ENCODE results near the gene CYTH3.
"Not testable (repeated sequence)": the region's sequence is repeated elsewhere in the genome, so short reads cannot be mapped to it uniquely, and the experiment has no call there.

CYTH3 gene

GRCh38 chr7:6164491-6164890 lies 107.9 kb downstream of the CYTH3 start:
- DNase-seq, result no peak

DNA sequence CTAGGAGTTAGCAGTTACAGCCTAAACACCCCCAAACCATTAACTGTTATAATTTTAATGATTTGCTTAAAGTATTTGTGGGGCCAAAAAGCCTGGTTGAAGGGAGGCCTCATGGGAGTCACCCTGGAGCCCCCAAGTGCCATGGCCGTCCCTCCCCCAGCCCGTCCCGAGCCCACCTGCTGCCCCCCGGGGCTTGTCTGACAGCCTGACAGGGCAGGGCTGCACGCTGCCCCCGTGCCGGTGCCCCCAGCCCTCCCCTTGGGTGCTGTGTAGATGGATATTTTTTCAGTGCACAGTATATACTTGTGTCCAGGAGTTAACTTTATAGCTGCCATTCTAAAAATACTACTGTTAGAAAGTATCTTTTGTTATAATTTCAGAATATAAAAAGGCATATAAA lies 108.4 kb downstream of the CYTH3 start:
- DNase-seq, result no peak

- no peak for DNase-seq
Observed at GRCh38 chr7:6163402-6163801, 109.0 kb downstream of the CYTH3 start.

DNA sequence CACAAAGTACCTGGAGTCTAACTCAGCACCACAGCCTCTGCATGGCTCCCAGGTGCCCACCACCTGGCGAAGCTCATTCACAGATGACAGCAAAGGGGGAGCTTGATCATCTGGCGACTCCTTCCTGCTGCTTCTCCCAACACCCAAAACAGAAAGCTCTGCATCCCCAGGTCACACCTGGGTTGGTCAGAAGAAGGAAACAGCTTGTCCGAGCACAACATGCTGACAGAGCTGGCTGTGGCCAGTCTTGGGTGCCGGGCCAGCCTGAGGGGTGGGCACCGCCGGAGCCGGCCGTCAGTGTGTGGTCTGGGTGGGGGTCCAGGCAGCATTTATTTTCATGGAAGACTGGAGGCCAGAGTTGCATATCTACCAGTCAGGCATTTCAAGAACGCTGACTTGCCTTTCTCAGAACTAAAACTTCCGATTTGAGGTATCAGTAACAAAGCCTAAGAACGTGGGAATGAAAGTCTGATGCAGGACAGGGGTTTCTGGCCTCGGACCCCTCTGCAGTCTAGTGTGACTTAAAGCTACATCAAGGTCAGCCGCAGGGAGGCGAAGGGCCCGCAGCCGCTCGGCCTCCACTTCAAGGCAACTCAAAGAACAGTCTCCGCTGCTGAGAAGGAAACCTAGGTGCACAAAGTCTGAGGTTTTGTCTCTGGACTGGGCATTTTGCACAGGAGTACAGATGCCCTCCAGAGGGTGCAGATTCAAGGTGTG lies 109.6 kb downstream of the CYTH3 start:
- no peak for DNase-seq

- DNase-seq, result no peak
Observed at GRCh38 chr7:6162331-6162620, 110.1 kb downstream of the CYTH3 start.

DNA sequence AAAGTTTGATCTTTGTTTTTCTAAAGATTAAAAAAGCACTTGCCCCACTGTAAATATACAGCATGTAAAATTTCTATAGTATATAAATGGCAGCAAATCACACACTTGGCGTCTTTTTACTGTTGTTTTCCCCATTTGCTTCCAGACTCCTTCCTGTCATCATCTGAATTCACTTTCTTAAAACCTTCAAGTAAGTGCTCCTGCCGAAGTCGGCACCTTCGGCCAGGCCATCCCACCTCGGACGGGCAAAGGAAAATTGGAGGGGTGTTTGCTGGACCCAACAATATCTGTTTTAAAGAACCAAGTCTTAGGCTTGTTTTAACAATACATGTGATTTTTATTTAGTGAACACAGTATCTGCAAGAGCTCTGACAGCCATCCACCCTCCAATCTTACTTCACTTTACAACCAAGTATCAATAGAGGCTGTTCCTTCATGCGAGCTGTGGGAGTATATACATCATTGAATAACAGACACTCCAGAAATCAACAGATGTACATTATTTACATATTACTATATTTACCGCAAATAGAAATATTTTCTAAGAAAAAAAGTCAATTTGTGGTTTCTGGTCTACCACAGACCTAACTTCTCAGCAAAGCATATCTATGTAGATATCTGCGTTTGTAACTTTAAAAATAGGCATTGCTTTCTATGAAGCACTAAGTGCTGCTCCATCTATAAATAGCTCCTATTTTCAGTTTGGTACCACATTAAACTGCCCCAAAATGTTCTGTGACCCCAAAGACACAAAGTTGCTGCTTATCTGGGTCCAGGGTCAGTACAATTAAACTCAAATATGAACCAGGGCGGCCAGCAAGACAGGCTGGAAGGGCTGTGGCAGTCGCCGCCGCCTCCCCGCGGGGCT lies 110.7 kb downstream of the CYTH3 start:
- DNase-seq, result no peak

- DNase-seq, result no peak
Observed at GRCh38 chr7:6160191-6160623, 112.2 kb downstream of the CYTH3 start.

DNA sequence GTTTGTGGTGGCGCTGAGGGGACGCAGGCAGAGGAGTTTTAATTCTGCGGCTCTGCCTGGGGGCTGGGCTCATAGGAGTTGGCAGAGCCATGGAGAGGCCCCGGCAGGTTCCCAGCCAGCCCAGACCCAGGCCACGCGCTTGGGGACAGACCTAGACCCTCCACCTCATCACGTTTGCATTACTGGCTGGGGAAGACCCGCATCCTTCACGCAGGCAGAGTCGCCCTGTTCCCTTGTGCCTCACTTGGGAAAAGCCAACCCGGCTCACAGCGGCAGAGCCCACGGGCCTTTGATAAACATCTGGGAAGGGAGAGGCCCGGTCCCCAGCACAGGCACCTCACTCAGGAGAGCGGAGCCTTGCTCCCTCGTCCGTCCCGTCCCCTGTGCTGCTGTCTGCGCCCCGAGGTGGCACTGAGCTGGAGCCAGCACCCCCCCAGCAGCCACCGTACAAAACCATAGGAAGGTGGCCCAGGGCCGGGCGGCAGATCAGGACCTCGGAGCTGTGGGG lies 112.8 kb downstream of the CYTH3 start:
- DNase-seq, result no peak

DNA sequence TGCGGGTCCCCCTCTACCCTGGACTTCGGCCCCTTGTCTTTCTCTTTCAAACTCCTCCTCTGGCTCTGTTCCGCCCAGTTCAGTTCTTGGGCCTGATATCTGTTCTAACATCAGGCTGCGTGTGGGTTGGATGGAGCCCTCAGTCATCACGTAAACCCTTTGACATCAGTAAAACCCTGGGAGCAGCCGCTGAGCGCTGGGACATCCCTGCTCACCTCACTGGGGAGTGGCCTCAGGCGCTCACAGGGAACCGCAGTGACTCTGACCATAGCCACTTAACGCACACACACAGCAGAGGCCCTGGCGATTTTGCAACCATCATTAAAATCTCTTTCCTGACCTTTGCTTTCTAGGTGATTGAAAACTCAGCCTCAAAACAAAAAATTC lies 113.3 kb downstream of the CYTH3 start:
- no peak for DNase-seq

DNA sequence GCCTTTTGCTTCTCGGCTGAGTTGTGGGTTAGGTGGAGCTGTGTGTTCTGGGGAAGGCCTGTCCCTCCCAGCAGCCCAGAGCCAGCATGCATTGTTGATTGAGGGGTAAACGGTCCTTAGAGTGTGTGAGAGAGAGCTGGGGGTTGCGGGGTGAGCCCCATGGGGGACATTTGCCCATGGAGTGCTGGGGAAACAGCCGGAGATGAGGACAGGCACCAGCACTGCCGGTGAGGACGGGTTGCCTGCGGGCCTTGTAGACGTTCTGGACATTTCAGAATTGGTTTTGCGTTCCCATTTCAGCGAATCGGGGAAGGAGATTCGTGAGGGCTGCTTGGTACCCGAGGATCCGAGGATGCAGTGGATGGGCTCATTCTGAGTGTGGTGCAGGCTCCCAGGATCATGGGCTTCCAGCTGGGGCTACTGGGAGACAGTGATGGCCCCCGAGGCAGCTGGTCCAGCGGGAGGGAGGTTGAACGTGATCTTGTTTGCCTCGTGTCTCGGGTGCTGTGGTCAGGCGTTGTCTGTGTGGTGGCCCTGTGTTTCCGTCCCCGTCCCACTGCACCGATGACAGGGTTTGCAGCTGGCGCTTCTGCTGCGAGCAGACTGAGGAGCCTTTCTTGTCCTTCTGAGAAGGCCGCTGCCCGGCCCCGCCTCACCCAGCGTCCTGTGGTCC lies 113.9 kb downstream of the CYTH3 start:
- no peak for DNase-seq

- no peak for DNase-seq
Observed at GRCh38 chr7:6157685-6158423, 114.6 kb downstream of the CYTH3 start.

DNA sequence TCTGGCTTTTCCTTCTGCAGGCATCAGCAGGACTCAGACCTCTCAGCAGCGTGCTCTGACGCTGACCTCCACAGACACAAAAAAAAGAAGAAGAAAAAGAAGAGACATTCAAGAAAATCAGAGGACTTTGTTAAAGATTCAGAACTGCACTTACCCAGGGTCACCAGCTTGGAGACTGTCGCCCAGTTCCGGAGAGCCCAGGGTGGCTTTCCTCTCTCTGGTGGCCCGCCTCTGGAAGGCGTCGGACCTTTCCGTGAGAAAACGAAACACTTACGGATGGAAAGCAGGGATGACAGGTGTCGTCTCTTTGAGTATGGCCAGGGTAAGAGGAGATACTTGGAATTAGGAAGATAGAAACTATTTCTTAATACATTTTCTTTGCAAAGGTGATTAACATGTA lies 115.7 kb downstream of the CYTH3 start:
- DNase-seq, result no peak

DNA sequence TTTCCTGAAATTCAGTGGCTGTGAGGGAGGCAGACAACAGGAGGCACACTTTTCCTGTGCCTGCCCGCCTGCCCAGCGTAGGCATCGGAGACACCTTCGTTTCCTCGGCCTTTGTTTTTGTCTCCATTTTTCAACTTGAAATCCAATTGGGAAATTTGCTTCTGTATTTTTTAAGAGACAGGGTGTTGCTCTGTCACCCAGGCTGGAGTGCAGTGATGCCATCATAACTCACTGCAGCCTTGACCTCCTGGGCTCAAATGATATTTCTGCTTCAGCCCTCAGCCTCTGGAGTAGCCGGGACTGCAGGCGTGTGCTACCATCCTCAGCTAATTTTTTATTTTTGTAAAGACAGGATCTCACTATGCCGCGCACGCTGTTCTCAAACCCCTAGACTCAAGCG lies 116.8 kb downstream of the CYTH3 start:
- no peak for DNase-seq

- DNase-seq, result no peak
Observed at GRCh38 chr7:6154542-6155404, 117.7 kb downstream of the CYTH3 start.

DNA sequence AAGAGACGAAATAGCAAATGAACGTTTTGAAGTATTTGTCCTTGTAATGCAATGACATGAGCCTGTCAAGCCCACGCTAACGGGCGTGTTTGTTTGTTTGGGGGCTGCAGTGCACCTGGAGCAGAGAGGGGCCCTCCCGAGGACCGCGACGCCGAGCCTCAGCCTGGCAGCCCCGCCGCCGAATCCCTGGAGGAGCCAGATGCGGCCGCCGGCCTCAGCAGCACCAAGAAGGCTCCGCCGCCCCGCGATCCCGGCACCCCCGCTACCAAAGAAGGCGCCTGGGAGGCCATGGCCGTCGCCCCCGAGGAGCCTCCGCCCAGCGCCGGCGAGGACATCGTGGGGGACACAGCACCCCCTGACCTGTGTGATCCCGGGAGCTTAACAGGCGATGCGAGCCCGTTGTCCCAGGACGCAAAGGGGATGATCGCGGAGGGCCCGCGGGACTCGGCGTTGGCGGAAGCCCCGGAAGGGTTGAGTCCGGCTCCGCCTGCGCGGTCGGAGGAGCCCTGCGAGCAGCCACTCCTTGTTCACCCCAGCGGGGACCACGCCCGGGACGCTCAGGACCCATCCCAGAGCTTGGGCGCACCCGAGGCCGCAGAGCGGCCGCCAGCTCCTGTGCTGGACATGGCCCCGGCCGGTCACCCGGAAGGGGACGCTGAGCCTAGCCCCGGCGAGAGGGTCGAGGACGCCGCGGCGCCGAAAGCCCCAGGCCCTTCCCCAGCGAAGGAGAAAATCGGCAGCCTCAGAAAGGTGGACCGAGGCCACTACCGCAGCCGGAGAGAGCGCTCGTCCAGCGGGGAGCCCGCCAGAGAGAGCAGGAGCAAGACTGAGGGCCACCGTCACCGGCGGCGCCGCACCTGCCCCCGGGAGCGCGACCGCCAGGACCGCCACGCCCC lies 118.5 kb downstream of the CYTH3 start:
- DNase-seq, result no peak

DNA sequence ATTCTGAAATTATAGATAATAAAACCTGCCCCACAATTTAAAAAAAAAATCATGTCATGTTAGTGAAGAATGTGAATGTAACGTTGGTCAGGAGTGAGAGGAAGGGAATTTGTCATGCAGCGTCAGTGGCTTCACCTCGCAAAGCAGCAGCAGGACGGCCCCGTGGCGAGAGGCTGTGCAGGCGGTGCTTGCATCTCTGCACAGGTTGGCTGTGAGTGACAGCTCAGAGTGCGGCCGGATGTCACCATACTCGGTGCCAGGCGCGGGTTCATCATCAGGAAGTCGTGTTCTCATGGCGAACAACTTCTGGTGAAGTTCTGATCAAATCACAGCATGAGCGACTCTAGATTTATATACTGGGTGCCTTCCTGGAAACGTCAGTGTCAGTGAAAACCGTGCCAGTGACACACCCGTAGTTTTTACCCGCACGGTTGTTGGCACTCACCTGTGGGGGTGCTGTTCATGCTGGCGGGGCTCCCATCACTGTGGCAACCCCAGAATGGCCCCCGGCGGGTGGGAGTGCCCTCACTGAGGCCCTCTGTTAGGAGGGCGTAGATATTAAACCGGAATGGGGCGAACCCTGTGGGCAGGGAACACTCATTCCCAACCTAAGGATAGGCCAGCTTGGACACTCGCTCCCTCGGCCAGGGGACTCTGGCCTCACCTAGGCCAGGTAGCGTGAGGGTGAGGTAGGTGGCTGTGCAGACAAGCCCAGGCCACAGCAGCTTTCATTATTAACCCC lies 120.3 kb downstream of the CYTH3 start:
- no peak for DNase-seq

DNA sequence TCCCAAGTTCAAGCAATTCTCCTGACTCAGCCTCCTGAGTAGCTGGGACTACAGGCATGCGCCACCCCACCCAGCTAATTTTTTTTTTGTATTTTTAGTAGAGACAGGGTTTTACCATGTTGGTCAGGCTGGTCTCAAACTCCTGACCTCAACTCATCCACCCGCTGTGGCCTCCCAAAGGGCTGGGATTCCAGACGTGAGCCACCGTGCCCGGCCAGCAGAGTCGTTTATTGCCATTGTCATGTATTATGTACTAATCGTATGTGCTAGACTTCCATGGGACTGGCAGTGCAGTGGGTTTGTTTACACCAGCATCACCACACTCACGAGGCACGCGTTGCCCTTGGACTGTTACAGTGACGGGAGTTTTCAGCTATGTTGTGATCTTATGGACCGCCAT lies 120.9 kb downstream of the CYTH3 start:
- DNase-seq, result not testable (repeated sequence)

DNA sequence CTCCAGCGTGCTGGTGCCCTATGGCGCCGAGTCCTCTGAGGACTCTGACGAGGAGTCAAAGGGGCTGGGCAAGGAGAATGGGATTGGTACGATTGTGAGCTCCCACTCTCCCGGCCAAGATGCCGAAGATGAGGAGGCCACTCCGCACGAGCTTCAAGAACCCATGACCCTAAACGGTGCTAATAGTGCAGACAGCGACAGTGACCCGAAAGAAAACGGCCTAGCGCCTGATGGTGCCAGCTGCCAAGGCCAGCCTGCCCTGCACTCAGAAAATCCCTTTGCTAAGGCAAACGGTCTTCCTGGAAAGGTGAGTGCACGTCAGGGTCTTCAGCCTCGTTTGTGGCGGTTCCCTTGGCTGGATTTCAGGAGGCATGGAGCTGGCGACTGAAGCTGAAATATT lies 122.4 kb downstream of the CYTH3 start:
- no peak for DNase-seq

GRCh38 chr7:6148724-6149360 lies 123.6 kb downstream of the CYTH3 start:
- no peak for DNase-seq

GRCh38 chr7:6147627-6148026 lies 124.8 kb downstream of the CYTH3 start:
- DNase-seq, result no peak

Data from activated CD4-positive, alpha-beta T cell treated with anti-CD3 and anti-CD28 coated beads for 1 hour (primary cell).